NCI-H1436 treated with DMSO at 0.1 percent for 48 hours (cell line): ENCODE data around the gene FGFR4.
"Not testable (repeated sequence)": the region's sequence is repeated elsewhere in the genome, so short reads cannot be mapped to it uniquely, and the experiment has no call there.

Experiments used
- DNase-seq: peaks from one replicate; lab custom pipeline; 2025; lab: John Stamatoyannopoulos, UW

Gene FGFR4

DNA sequence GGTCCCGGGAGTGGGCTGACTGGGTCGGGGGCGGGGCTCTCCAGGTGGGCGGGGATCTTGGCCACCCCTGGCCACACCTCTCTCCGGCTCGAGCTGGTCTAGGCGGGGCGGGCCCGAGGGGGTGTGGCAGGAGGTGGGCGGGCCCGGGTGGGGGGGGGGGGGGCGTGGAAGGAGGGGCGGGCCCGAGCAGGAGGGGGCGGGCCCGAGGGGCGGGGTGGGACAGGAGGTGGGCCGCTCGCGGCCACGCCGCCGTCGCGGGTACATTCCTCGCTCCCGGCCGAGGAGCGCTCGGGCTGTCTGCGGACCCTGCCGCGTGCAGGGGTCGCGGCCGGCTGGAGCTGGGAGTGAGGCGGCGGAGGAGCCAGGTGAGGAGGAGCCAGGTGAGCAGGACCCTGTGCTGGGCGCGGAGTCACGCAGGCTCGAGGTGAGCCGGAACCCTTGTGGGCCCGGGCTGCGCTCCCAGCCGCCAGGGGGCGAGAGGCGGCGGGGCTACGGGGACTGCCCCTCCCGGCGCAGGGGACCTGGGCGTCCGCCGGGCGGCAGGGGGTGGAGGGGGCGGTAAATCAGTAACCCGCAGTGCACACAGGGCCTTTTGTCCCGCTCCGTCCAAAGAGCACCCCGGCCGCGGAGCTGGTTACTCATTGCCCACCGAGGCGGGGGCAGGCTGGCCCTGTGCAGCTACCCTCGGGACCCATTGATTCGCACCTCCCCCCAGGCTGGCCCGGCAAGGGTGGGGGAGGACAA is at the start of gene FGFR4:
FGFR4 (plus strand) TSS at position 262 of the 744 bp plus-strand sequence. CDS start 2,688 bp downstream, outside the sequence.
- no peak for DNase-seq

DNA sequence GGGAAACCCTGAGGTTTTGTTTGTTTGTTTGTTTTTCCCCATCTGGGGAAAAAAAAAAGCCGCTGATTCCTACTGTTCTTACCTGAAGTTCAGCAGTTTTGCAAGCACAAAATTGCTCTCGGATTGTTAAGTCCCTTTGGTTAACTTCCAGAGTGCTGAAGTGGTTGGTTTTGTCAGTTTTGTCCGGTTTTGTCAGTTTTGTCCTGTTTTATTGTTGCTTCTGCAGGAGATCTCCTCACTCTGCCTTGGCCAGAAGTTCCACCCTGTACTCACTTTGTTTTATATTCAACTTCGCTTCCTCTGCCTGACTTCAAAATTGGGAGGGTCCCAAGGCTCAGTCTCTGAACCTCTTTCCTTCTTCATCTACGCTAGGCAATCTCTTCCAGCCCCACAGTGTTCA is 49.8 kb upstream of the FGFR4 start:
- no peak for DNase-seq

DNA sequence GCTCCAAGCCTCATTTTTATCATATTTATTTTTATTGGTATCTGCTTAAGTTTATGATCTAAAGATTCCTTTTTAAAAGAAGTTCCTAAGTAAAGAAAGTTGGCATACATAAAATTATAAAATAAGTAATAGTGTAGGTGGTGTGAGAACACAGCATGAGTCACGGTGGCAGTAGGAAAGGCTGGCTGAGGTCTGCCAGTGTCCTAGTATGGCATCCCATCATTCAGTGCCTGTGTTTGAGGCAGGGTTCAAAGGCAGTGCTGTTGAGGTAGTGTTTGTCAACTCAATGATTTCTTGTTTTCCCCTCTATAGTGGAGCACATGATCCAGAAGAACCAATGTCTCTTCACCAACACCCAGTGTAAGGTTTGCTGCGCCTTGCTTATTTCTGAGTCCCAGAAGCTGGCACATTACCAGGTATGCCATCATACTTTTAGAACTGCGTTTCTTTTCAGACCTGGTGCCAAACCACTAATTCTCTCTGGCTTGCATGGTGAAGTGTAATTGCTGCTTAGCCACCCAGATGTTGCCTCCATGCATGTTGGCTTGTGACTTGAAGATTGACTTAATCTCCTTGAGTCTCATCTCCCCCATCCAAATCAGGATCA is 45.8 kb upstream of the FGFR4 start:
- no peak for DNase-seq

GRCh38 chr5:177041936-177042335 is 44.8 kb upstream of the FGFR4 start:
- DNase-seq, result no peak

GRCh38 chr5:177043114-177043513 is 43.6 kb upstream of the FGFR4 start:
- DNase-seq, result no peak

GRCh38 chr5:177043958-177044357 is 42.8 kb upstream of the FGFR4 start:
- DNase-seq, result no peak

GRCh38 chr5:177044641-177045040 is 42.1 kb upstream of the FGFR4 start:
- no peak for DNase-seq

- DNase-seq, result no peak
Measured at GRCh38 chr5:177045631-177046030, 41.1 kb upstream of the FGFR4 start.

DNA sequence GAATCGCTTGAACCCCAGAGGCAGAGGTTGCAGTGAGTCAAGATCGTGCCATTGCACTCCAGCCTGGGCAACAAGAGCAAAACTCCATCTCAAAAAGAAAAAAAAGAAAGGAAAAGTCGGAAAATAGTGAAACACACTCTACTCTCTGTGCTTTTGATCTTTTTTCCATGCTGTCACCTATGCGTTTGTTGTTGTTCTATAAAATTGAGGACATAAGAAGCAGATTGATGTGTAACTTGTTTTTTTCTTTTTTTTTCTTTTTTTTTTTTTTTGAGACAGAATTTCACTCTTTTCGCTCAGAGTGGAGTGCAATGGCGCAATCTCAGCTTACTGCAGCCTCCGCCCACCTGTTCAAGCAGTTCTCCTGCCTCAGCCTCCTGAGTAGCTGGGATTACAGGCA is 38.2 kb upstream of the FGFR4 start:
- not testable (repeated sequence) for DNase-seq

DNA sequence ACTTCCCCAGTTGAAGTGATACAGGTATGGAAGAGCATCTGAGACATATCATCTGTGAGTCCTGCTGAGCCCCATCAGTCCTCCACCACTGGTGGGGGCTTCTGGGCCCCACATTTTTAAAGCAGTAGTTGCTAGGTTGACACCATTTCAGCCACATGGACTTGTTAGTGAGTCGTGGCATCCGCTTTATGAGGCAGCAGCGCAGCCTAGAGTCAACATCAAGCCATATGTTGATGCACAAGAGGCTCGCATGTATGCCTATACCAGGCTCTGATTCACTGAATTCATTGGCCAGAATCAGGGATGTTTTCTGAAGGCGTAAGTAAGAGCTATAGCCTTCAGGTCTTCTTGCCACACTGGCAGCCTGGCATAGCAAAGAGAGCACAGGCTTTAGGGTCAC is 37.4 kb upstream of the FGFR4 start:
- no peak for DNase-seq

DNA sequence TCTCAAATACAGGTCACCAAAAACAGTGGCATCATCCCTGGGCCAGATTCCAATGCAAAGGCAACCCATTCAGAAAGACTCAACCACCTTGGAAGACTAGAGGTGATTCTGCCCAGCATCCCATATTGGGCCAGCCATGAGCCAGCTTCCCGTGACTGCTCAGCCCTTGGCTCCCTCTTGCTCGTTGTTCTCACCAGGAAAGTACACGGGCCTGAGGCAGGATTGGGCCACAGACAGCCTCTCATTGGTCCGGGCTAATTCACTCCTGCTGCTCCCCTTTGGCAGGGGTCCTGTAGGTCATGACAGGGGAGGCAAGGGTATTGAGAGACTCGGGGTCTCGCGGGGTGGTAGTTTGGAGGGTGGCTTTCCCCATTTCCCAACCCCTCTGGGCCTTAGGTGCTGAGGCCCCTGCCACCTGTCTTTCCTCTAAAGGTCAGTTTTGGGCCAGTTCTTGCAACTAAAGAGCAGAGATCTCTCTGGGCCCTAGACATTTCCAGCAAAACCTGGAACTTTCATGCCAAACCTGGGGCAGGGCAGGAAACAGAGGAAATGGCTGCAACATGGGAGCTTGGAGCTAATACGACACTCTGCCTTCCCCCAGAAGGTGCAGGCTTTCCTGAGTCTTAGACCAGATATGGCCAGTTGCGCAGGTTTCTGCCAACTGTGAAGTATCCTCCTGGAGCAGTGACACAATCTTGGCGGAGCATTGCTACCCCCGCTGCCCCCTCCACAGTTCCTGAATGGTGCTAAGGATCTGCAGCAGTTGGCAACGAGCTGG is 22.0 kb upstream of the FGFR4 start:
- DNase-seq, result no peak

DNA sequence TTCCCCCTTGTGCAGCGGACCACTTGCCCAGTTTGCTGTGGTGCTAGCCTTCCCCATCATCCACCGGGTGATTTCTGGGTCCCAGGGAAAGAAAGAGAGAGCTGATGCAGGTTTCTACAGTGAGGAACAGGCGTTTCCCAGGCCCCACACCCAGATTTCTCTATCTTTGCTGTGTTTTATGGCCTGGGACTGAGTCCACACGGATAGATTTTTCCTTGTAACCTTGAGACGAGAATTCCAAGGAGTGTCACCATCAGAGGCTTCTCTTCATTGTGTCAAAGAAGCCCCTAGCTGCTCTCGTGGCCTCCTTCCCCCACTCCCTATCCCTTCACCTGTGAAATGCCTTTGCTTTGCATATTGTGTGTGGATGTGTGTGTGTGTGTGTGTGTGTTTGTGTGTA is 21.2 kb upstream of the FGFR4 start:
- DNase-seq, result no peak

DNA sequence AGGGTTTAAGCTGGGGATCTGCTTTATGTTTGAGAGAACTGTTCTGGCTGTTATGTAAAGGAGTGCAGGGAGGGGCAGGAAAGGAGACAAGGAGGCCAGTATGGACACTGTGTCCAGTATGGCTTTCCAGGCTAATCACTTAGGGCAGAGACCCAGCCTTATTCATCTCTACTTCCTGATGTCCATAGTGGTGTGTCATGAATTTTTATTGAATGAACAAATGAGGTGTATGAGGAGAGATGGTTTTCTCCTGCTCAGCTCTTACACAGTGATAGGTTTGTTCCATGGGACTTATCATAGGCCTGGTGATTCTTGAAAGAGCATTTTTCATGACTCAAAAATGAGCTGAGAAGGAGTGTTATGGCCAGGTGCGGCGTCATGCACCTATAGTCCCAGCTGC is 20.5 kb upstream of the FGFR4 start:
- DNase-seq, result no peak

GRCh38 chr5:177067503-177067902 is 19.2 kb upstream of the FGFR4 start:
- DNase-seq, result no peak

GRCh38 chr5:177070536-177071191 is 16.1 kb upstream of the FGFR4 start:
- no peak for DNase-seq

DNA sequence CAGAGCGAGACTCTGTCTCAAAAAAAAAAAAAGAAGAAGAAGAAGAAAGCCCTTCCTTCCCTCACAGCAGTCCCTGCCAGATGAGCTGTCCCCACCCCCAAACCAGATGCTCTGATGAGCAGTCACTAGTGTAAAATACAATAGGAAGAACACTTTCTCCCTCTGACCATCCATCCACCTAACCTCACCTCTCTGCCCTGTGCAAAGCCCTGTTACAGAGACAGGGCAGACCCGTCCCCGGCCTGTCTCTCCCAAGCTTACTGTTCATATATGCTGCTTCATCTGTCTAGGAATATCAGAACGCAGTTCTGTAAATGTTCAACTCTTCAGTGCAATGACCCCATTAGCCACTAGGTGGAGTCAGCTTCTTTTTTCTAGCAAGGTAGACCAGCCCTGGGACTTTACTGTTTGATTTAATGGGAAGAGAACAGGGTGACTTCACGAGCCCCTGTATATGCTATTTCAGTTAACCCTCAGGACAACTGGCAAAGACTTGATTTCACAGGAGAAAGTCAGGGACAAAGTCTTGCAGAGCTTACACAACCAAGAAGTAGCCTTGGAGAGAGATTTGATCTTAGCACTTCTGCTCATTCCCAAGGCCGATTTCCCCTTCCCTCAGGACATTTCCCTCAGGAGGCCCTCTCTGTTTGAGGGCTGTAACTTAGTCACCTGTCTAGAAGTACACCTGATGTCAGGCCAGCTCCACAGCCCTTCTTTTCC is 14.9 kb upstream of the FGFR4 start:
- DNase-seq, result no peak

DNA sequence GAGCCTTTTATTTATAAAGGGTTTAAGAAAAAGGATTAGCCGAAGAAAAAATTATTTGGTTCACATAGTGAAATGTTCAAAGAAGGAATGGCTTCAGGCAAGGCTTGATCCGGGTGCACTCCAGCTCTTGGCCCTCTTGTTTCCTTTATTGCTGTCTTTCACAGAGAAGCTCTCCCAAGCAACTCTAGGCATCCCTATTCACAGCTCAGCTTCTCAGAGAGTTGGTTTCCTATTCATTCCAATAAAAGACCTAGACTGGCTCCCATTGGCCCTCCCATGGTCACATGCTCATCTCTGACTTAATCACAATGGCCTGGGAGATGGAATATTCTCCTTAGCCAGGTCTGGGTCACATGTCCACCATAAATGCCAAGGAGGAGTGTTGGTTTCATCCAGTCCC is 9.4 kb upstream of the FGFR4 start:
- no peak for DNase-seq

- DNase-seq, result no peak
Measured at GRCh38 chr5:177079606-177080005, 7.1 kb upstream of the FGFR4 start.

DNA sequence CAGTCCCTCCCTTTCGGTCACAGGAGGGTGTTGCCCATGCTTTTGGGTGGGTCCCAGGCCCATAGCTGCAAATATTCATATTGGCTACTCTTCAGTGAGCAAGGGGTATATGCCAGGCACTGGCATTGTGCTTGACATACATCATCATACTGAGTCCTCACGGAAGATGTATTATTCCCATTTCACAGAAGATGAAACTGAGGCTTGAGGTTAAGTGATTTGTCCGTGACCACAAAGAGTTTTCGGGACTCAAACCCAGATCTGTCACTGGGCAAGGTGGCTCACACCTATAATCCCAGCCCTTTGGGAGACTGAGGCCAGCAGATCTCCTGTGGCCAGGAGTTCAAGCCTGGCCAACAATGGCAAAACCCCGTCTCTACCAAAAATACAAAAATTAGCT is 6.5 kb upstream of the FGFR4 start:
- no peak for DNase-seq

DNA sequence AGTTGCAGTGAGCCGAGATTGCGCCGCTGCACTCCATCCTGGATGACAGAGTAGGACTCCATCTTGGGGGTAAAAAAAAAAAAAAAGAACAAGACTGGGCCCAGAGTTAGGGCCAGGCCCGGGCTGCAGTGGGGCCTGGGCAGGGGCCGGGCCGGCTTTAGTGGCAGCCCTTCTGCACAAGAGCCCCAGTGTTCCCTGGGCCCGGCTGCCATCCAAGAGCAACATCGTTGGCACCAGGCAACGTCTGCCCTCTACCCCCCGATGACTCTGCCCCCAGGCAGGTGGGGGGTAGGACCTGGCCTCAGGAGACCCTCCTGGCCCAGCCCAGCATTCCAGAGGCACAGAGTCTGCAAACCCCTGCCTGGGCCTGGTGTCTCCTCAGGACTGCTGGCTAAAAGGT is 4.9 kb upstream of the FGFR4 start:
- DNase-seq, result no peak

DNA sequence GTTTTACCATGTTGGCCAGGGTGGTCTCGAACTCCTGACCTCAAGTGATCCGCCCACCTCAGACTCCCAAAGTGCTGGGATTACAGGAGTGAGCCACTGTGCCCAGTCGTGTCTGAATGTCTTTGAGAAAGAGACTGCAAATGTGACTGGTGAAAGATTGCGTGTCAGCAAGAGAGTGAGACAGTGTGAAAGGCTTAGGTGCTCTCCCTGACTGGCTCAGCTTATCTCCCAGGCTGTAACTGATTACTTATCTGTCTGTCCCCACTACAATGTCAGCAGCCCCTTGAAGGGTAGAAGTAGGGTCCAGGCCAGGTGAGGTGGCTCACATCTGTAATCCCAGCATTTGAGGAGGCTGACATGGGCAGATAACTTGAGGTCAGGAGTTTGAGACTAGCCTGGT is 3.4 kb upstream of the FGFR4 start:
- DNase-seq, result no peak

GRCh38 chr5:177084175-177084574 is 2.5 kb upstream of the FGFR4 start:
- DNase-seq, result no peak
